ENCODE measurements around the gene LTB4R. TPM values are rescaled to one million over a fixed set of nuclear protein-coding genes. Genes with fewer than 3 reads are reported as not detected.
A peak's percentile ranks its signal among the peaks of the same experiment; 100 is the strongest.
"Not testable (repeated sequence)": the region's sequence is repeated elsewhere in the genome, so short reads cannot be mapped to it uniquely, and the experiment has no call there.

Gene LTB4R
- total RNA-seq, 1 donor from 2014 or later = 3.6 TPM

DNA sequence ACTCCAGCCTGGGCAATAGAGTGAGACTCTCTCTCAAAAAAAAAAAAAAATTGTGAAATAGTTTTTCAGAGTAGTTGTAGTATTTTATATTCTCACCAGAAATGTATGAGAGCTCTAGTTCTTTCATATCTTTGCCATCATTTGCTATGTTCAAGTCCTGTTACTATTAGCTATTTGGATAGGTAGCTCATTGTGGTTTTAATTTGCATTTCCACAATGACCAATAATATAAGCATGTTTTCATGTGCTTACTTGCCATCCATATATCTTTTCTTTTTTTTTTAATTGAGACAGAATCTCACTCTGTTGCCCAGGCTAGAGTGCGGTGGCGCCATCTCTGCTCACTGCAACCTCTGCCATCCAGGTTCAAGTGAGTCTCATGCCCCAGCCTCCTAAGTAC lies 36.9 kb downstream of the LTB4R start:
- DNase-seq = no peak

DNA sequence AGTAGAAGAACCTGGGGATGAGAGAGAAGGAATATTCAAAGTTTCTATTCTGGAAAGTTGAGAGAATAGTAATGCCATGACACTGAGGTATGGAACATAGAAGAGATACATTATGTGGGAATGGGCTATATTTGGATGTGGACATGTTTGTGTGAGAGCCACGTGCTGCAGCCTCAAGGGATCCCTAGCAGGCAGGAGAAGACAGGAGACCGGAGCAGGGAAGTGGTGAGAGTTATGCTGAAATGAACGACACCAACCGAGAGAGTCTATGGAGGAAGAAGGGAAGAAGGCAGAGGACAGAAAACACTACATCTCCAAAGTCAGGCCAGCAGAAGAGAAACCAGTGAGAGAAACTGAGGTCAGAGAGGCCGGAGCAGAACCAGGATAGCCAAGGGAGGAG lies 38.4 kb downstream of the LTB4R start:
- DNase-seq = no peak

DNA sequence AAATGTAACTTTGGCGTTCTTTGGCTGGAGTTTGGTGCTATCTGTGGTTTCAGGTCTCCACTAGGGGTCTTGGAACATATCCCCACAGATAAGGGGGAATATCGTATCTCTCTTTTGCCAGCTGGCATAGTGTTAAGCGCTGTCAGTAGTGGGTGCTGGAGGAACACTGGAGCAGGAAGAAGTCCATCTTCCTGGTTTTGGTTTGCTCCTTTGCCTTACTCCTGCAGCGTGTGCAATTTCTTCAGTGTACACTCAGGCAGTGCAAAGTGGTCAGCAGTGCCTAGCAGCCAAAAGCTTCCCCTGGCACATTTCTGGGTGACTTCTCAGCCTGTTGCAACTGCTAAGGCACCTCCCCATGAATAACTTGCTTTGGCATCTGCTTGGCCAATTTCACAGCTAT lies 40.2 kb downstream of the LTB4R start:
- DNase-seq = peak; percentile 26

- DNase-seq = no peak
Observed at GRCh38 chr14:24353559-24354481, 42.5 kb downstream of the LTB4R start.

DNA sequence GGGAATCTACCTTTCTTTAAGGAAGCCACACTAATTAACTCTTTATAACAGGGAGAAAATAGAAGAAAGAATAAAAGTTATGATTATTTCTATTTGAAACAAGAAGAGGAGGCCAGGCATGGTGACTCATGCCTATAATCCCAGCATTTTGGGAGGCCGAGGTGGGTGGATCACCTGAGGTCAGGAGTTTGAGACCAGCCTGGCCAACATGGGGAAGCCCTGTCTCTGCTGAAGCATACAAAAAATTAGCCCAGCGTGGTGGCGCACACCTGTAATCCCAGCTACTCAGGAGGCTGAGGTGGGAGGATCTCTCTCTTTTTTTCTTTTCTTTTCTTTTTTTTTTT lies 43.2 kb downstream of the LTB4R start:
- not testable (repeated sequence) for DNase-seq

GRCh38 chr14:24355009-24355408 lies 43.7 kb downstream of the LTB4R start:
- no peak for DNase-seq

DNA sequence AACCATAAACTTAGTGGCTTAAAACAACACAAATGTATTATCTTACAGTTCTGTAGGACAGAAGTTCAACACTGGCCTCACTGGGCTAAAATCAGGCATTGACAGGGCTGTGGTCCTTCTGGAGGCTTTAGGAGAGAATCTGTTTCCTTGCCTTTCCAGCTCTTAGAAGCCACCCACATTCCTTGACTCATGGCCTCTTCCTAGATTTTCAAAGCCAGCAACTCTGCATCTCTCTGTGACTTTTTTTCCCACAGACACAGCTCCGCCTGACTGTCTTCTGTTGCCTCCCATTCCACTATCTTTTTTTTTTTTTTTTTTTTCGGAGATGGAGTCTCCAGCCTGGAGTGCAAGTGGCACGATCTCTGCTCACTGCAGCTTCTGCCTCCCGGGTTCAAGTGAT lies 44.9 kb downstream of the LTB4R start:
- DNase-seq = no peak

- DNase-seq = no peak
Observed at GRCh38 chr14:24360281-24360680, 49.0 kb downstream of the LTB4R start.

DNA sequence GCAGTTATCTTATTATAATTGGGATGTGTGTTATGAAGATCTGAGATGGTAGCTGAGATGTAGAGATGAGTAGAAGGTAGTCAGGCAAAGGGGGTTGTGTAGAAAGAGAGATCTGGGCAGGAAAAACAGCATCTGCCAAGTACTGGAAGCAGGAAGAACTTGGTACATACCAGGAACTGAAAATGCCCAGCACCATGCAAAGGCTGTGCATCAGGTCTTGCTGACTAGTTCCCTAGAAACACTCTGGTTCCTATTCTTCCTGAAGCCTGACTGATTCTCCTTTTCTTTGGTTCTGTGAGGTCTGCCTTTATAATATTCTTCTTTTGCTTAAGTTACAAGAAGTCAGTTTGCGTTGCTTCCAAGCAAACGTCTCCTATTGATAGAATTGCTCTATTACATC lies 50.0 kb downstream of the LTB4R start:
- no peak for DNase-seq

DNA sequence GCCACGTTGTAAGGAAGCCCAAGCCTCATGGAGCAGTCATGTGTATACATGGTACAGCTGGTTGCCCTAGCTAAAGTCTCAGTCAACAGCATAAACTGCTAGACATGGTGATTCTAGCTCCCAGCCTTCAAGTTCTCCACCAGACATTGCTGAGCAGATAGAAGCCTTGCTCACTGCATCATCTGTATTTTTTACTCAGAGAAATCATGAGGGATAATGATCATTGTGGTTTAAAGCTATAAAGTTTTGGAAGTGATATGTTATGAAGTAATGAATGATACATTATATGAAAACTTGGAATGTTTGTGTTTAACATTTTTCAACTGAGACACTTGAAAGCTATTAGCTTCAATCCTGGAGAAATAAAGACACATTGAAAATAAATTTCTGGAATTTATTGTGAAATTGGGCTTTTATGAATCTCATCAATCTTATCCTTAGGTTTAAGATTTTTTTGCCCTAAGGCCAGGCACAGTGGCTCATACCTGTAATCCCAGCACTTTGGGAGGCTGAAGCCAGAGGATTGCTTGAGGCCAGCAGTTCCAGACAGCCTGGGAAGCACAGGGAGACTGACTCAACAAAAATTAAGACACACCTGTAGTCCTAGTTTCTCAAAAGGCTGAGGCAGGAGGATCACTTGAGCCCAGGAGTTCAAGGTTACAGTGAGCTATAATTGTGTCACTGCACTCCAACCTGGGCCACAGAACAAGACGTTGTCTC lies 51.1 kb downstream of the LTB4R start:
- no peak for DNase-seq

- DNase-seq = no peak
Observed at GRCh38 chr14:24363401-24363800, 52.1 kb downstream of the LTB4R start.

DNA sequence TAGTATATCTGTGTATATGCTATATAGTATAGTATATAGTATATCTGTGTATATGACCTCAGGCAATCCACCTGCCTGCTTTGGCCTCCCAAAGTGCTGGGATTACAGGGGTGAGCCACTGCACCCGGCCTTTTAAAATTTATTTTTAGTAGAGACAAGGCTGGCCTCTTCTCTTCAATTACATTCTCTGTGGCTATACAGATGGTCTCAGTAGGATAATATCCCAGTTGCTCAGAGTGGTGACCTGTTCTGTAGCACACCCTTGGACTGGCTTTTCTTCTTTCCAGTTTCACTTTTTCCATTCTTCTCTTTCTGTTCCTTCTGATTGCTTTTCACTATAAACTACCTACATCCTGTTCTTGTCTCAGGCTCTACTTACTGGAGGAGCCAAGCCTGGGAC lies 53.5 kb downstream of the LTB4R start:
- no peak for DNase-seq

- DNase-seq = peak; percentile 98
Observed at GRCh38 chr14:24365600-24366412, 54.5 kb downstream of the LTB4R start.

DNA sequence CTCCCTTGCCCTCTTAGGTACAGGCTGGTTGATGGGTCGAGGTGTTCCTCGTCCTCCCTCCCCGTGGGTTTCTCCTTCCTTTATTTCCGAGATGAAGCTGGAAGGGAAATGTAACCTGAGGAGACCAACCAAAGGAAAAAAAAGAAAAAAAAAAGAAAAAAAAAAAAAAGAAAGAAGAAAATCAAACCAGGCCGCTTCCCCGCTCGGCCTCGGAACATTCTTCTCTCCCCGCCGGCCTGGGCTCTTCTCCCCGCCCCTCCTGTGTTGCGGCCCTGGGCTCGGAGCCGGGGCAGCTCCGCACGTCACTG lies 55.1 kb downstream of the LTB4R start:
- no peak for DNase-seq

DNA sequence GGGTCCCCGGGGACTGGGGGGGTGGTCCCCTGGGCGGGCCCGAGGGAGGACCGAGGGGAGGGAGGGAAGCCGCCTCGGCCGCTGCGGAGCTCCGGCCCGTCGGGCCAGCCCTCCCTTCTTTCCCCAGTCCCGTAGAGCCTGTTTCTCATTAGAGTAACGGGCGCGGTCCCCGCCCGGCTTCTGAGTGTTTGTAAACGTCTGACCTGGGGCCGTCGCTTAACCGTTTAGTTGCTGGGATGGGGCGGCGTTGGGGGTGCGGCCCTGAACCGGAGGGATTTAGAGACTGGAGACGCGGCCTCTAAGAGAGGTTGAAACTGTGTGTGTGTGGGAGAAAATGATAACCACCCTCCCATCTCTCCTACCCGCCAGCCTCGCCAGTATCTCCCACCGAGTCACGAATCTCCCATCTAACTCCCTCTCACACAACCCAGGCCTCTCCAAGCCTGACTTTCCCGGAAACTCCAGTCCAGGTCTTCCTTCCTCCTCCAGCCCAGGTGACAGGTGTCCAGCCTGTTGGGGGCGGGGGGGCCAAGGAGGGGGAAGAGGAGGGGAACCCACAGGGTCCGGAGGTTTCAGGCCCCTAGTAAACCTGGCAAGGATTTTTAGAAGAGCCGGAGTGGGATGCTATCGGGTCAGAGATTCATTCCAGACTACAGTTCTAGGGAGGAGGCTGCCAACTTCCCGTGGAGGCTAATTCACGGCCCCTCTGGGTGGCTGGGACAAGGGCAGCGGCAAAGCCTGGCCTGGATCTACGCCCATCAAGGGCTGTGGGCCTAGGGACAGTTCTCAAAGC lies 55.6 kb downstream of the LTB4R start:
- peak; percentile 93 for DNase-seq

Other genes starting within 250 kb of the LTB4R start
- not detected in 2 replicates for gene CPNE6, start 239.9 kb upstream of the LTB4R start, total RNA-seq
- 5.8 and 10.5 TPM in 2 replicates for gene PCK2, start 217.2 kb upstream of the LTB4R start, total RNA-seq
- 90.7 and 93.9 TPM in 2 replicates for gene DCAF11, start 196.7 kb upstream of the LTB4R start, total RNA-seq
- gene NRL, start 196.6 kb upstream of the LTB4R start, total RNA-seq = 0.88 and 2.6 TPM in 2 replicates
- 0.42 and 0.51 TPM in 2 replicates for gene FITM1, start 180.8 kb upstream of the LTB4R start, total RNA-seq
- 167 TPM in 2 replicates for gene PSME1, start 175.3 kb upstream of the LTB4R start, total RNA-seq
- gene EMC9, start 169.9 kb upstream of the LTB4R start, total RNA-seq = 21.4 and 26.4 TPM in 2 replicates
- gene PSME2, start 164.9 kb upstream of the LTB4R start, total RNA-seq = 108 and 110 TPM in 2 replicates
- 53.2 and 54.1 TPM in 2 replicates for gene RNF31, start 164.0 kb upstream of the LTB4R start, total RNA-seq
- gene IRF9, start 150.2 kb upstream of the LTB4R start, total RNA-seq = 37.8 and 55.5 TPM in 2 replicates
- 2.7 and 4.2 TPM in 2 replicates for gene REC8, start 139.4 kb upstream of the LTB4R start, total RNA-seq
- 28.8 and 60.6 TPM in 2 replicates for gene IPO4, start 122.7 kb upstream of the LTB4R start, total RNA-seq
- 63.5 and 82.5 TPM in 2 replicates for gene TM9SF1, start 116.1 kb upstream of the LTB4R start, total RNA-seq
- not detected in 2 replicates for gene TSSK4, start 105.8 kb upstream of the LTB4R start, total RNA-seq
- 36.8 and 39.3 TPM in 2 replicates for gene CHMP4A, start 98.0 kb upstream of the LTB4R start, total RNA-seq
- gene MDP1, start 95.4 kb upstream of the LTB4R start, total RNA-seq = 5.9 and 23.7 TPM in 2 replicates
- 197 and 248 TPM in 2 replicates for gene NEDD8, start 79.1 kb upstream of the LTB4R start, total RNA-seq
- gene GMPR2, start 78.6 kb upstream of the LTB4R start, total RNA-seq = 108 and 121 TPM in 2 replicates
- gene TINF2, start 68.9 kb upstream of the LTB4R start, total RNA-seq = 68.4 and 71.7 TPM in 2 replicates
- 0.17 and 0.51 TPM in 2 replicates for gene TGM1, start 48.3 kb upstream of the LTB4R start, total RNA-seq
- gene RABGGTA, start 39.9 kb upstream of the LTB4R start, total RNA-seq = 27.9 and 28.6 TPM in 2 replicates
- gene DHRS1, start 11.7 kb upstream of the LTB4R start, total RNA-seq = 10.6 and 16.7 TPM in 2 replicates
- 30.1 and 33.5 TPM in 2 replicates for gene NOP9, start 11.7 kb upstream of the LTB4R start, total RNA-seq
- gene CIDEB, start 3.5 kb upstream of the LTB4R start, total RNA-seq = 4.6 and 7.5 TPM in 2 replicates
- gene LTB4R2, start 1.4 kb upstream of the LTB4R start, total RNA-seq = 5.9 and 9.7 TPM in 2 replicates
- 68.4 and 138 TPM in 2 replicates for gene ADCY4, start 23.6 kb downstream of the LTB4R start, total RNA-seq
- 4.7 and 5.8 TPM in 2 replicates for gene RIPK3, start 28.5 kb downstream of the LTB4R start, total RNA-seq
- 8.8 and 11.1 TPM in 2 replicates for gene NFATC4, start 56.7 kb downstream of the LTB4R start, total RNA-seq
- 12.6 and 17.0 TPM in 2 replicates for gene NYNRIN, start 87.5 kb downstream of the LTB4R start, total RNA-seq
- 0.84 and 1.0 TPM in 2 replicates for gene CBLN3, start 118.2 kb downstream of the LTB4R start, total RNA-seq
- gene KHNYN, start 118.5 kb downstream of the LTB4R start, total RNA-seq = 55.5 and 67.0 TPM in 2 replicates
- gene SDR39U1, start 131.3 kb downstream of the LTB4R start, total RNA-seq = 9.3 and 79.1 TPM in 2 replicates
- not detected in 2 replicates for gene CMA1, start 196.8 kb downstream of the LTB4R start, total RNA-seq

Measured in dermis blood vessel endothelial cell (primary cell).